ENCODE data around the gene KLF11. TPM values are rescaled to one million over a fixed set of nuclear protein-coding genes. Genes with fewer than 3 reads are reported as not detected.

The KLF11 gene
- 9.5 TPM in 2 replicates for polyA plus RNA-seq (2012; rRNA removed)
- polyA plus RNA-seq (2012; cell fraction: cytosol; rRNA removed) = 8.3 and 8.8 TPM in 2 replicates
- polyA plus RNA-seq (2012; cell fraction: nucleus; rRNA removed) = 9.5 and 11.9 TPM in 2 replicates

DNA sequence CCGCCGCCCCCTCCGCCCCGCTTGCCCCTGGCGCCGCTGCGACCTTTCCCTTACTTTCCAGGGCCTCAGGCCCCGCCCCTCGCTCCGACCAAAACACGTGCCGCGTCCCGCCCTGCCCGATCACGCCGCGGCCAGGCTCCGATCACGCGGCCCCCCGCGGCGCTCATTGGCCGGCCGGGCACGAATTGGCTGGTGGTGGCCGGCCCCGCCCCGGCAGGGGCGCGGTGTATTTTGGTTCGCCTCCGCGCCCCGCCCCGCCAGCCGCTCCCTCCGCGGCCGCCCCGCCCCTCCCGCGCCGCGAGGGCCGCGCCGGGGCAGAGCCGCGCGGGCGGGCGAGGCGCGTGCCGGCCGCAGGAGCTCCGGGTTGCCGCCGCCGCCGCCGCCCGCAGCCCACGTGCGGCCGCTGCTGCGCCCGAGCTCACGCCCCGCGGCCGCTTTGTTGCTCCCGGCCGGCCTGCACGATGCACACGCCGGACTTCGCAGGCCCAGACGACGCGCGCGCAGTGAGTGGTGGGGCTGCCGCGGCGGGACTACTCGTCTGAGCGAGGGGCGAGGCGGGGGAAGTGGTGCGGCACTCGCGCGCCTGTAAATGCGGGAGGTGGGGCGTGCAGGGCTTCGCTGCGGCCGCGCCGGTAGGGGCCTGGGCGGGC, at the start of gene KLF11:
Gene KLF11, plus strand, starts transcription at position 295 of the 650 bp plus-strand sequence. Its CDS starts 167 bp downstream, at position 462.
- Histone ChIP-seq H3K27ac (ENCODE audit: low read depth in 2 of 2, low read length in 1 of 2) (peak within 1 kb of the TSS; percentile 58 to 77; a peak in 2 of 4 replicates), H3K4me3 (ENCODE audit: low read depth in 2 of 2, low read length in 1 of 2) (peak within 1 kb of the TSS; percentile 59 to 68), H4K20me1 (ENCODE audit: insufficient read depth) (peaks cover 31% of the 10 kb centered on the region), H3F3A (replicated peaks; ENCODE audit: insufficient read depth) (peaks cover 21% of the 10 kb centered on the region), H3K9me2 (no peaks in the 10 kb centered on the region), H3K36me3 (replicated peaks in 1 of 2; ENCODE audit: control insufficient read depth in 1 of 2, insufficient read depth in 2 of 2, low read length in 1 of 2) (peaks cover 0 to 9% of the 10 kb centered on the region in 2 experiments), H3K4me2 (peak within 1 kb of the TSS; percentile 81), H3K4me1 (ENCODE audit: control insufficient read depth in 1 of 2, insufficient read depth in 2 of 2, low read depth in 1 of 2, low read length in 1 of 2) (peaks cover 6 to 19% of the 10 kb centered on the region in 2 experiments; a peak in 1 of 4 replicates), H3K9me3 (no peaks in the 10 kb centered on the region), H3K27me3 (ENCODE audit: insufficient read depth) (no peaks in the 10 kb centered on the region), H3K79me2 (ENCODE audit: insufficient read depth) (peaks cover 18% of the 10 kb centered on the region; the same call in 1 of the 2 replicates), H2AFZ (ENCODE audit: low read depth) (peak within 1 kb of the TSS; percentile 72; the same call in 1 of the 2 replicates), H3K9ac (peak within 1 kb of the TSS; percentile 83)
- WGBS (ENCODE audit: low lambda C conversion rate) = 0% methylated on average over 3 of the region's 104 CpGs
- POLR2A ChIA-PET = interaction anchor here (1.1 to 1.9 kb wide), 3 partner anchors 200 to 405 kb away, joined by 3 to 11 read pairs (median 3); partner anchors contain the start of genes ODC1 and TAF1B
- no peak for TF ChIP-seq RFX5 (IDR thresholded peaks at IDR 0.05; ENCODE audit: low read length)
- no peak for TF ChIP-seq SIN3A (IDR thresholded peaks at IDR 0.05; ENCODE audit: borderline replicate concordance, low read depth, low read length)
- no peak for TF ChIP-seq SMC3 (IDR thresholded peaks at IDR 0.05; ENCODE audit: low read depth, low read length)
- TF ChIP-seq, protein P1, sequence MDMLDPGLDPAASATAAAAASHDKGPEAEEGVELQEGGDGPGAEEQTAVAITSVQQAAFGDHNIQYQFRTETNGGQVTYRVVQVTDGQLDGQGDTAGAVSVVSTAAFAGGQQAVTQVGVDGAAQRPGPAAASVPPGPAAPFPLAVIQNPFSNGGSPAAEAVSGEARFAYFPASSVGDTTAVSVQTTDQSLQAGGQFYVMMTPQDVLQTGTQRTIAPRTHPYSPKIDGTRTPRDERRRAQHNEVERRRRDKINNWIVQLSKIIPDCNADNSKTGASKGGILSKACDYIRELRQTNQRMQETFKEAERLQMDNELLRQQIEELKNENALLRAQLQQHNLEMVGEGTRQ (IDR thresholded peaks at IDR 0.05; ENCODE audit: borderline replicate concordance, low read depth, low read length) = no peak
- TF ChIP-seq FOXJ3 (CRISPR knock-in tag; IDR thresholded peaks at IDR 0.05) = 0 out of 2 replicates have a peak, but pooled peaks have one; percentile 11
- TF ChIP-seq, protein P2, sequence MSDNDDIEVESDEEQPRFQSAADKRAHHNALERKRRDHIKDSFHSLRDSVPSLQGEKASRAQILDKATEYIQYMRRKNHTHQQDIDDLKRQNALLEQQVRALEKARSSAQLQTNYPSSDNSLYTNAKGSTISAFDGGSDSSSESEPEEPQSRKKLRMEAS (IDR thresholded peaks at IDR 0.05; ENCODE audit: low read depth) = peak; percentile 97
- TF ChIP-seq, protein P3, sequence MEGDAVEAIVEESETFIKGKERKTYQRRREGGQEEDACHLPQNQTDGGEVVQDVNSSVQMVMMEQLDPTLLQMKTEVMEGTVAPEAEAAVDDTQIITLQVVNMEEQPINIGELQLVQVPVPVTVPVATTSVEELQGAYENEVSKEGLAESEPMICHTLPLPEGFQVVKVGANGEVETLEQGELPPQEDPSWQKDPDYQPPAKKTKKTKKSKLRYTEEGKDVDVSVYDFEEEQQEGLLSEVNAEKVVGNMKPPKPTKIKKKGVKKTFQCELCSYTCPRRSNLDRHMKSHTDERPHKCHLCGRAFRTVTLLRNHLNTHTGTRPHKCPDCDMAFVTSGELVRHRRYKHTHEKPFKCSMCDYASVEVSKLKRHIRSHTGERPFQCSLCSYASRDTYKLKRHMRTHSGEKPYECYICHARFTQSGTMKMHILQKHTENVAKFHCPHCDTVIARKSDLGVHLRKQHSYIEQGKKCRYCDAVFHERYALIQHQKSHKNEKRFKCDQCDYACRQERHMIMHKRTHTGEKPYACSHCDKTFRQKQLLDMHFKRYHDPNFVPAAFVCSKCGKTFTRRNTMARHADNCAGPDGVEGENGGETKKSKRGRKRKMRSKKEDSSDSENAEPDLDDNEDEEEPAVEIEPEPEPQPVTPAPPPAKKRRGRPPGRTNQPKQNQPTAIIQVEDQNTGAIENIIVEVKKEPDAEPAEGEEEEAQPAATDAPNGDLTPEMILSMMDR (IDR thresholded peaks at IDR 0.05) = no peak
- no peak for TF ChIP-seq ELF1 (IDR thresholded peaks at IDR 0.05)
- TF ChIP-seq EZH2phosphoT487 (IDR thresholded peaks at IDR 0.05; ENCODE audit: borderline replicate concordance, low read depth) = no peak
- TF ChIP-seq, protein P4, sequence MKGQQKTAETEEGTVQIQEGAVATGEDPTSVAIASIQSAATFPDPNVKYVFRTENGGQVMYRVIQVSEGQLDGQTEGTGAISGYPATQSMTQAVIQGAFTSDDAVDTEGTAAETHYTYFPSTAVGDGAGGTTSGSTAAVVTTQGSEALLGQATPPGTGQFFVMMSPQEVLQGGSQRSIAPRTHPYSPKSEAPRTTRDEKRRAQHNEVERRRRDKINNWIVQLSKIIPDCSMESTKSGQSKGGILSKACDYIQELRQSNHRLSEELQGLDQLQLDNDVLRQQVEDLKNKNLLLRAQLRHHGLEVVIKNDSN (IDR thresholded peaks at IDR 0.05; ENCODE audit: borderline replicate concordance, low read depth) = peak; percentile 75; the same call in 1 of the 2 replicates
- no peak for TF ChIP-seq POLR2AphosphoS5 (IDR thresholded peaks at IDR 0.05; ENCODE audit: low read depth, low read length)
- TF ChIP-seq, protein P5, sequence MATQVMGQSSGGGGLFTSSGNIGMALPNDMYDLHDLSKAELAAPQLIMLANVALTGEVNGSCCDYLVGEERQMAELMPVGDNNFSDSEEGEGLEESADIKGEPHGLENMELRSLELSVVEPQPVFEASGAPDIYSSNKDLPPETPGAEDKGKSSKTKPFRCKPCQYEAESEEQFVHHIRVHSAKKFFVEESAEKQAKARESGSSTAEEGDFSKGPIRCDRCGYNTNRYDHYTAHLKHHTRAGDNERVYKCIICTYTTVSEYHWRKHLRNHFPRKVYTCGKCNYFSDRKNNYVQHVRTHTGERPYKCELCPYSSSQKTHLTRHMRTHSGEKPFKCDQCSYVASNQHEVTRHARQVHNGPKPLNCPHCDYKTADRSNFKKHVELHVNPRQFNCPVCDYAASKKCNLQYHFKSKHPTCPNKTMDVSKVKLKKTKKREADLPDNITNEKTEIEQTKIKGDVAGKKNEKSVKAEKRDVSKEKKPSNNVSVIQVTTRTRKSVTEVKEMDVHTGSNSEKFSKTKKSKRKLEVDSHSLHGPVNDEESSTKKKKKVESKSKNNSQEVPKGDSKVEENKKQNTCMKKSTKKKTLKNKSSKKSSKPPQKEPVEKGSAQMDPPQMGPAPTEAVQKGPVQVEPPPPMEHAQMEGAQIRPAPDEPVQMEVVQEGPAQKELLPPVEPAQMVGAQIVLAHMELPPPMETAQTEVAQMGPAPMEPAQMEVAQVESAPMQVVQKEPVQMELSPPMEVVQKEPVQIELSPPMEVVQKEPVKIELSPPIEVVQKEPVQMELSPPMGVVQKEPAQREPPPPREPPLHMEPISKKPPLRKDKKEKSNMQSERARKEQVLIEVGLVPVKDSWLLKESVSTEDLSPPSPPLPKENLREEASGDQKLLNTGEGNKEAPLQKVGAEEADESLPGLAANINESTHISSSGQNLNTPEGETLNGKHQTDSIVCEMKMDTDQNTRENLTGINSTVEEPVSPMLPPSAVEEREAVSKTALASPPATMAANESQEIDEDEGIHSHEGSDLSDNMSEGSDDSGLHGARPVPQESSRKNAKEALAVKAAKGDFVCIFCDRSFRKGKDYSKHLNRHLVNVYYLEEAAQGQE (IDR thresholded peaks at IDR 0.05; ENCODE audit: low read depth, low read length) = no peak
- TF ChIP-seq, protein P6, sequence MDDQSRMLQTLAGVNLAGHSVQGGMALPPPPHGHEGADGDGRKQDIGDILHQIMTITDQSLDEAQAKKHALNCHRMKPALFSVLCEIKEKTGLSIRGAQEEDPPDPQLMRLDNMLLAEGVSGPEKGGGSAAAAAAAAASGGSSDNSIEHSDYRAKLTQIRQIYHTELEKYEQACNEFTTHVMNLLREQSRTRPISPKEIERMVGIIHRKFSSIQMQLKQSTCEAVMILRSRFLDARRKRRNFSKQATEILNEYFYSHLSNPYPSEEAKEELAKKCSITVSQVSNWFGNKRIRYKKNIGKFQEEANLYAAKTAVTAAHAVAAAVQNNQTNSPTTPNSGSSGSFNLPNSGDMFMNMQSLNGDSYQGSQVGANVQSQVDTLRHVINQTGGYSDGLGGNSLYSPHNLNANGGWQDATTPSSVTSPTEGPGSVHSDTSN (IDR thresholded peaks at IDR 0.05) = no peak
- TF ChIP-seq FOXM1 (IDR thresholded peaks at IDR 0.05; ENCODE audit: low read depth) = no peak
- no peak for TF ChIP-seq RXRA (IDR thresholded peaks at IDR 0.05; ENCODE audit: borderline replicate concordance, low read depth)
- TF ChIP-seq MXI1 (IDR thresholded peaks at IDR 0.05; ENCODE audit: low read depth, low read length) = peak; percentile 31; the same call in 1 of the 2 replicates
- TF ChIP-seq RCOR1 (IDR thresholded peaks at IDR 0.05; ENCODE audit: low read length) = no peak
- no peak for TF ChIP-seq YY1 (IDR thresholded peaks at IDR 0.05; ENCODE audit: low read depth)
- TF ChIP-seq RAD21 (IDR thresholded peaks at IDR 0.05; ENCODE audit: low read length) = no peak
- CTCF ChIA-PET = interaction anchor here (2.0 to 13.0 kb wide), 4 partner anchors 29 to 243 kb away, joined by 9 to 357 read pairs (median 221); no protein-coding TSS in a partner anchor
- DNase-seq = peak; percentile 99
